CD4-positive, alpha-beta T cell (primary cell): Measurements from ENCODE around the gene COP1. TPM values are rescaled to one million over a fixed set of nuclear protein-coding genes. Genes with fewer than 3 reads are reported as not detected.

Source experiments
- ATAC-seq: fragments of 200-7000 bp; cut with Tn5 transposase; one replicate; pipeline ENCODE4 v1.10.0; 2022; ENCODE audit warnings: mild to moderate bottlenecking; ENCODE audit not compliant: poor library complexity
- CTCF ChIA-PET: fragments of 350-600 bp; sonication (Branson Sonifier 250); formaldehyde crosslinking; loops from one replicate; lab custom pipeline; 2021; ENCODE audit warnings: antibody characterized with exemption, inconsistent platforms; lab: Charles Lee
- POLR2A ChIA-PET: fragments of 350-600 bp; sonication (Branson Sonifier 250); formaldehyde crosslinking; loops from one replicate; lab custom pipeline; 2021; ENCODE audit warnings: antibody characterized with exemption, inconsistent platforms; lab: Charles Lee
- DNase-seq, 14 experiments: peaks; one replicate each; pipeline ENCODE4 v3.0.0-alpha.2; 2013 to 2020; ENCODE audit warnings: mixed read lengths in 2 of 14
- H3K27ac ChIP-seq, 2 donors: one replicate each; pipeline versions ENCODE4 v1.5.1 to v1.7.0; 2013; ENCODE audit warnings: low read length in 2 of 2, low read depth in 1 of 2, mild to moderate bottlenecking in 1 of 2
- H3K27me3 ChIP-seq, 2 experiments: 1 replicate in 1 of 2; 2 replicates in 1 of 2; pipeline versions ENCODE4 v1.6.1 to v1.7.0; 2013; ENCODE audit warnings: low read length in 2 of 2, control low read depth in 1 of 2, mild to moderate bottlenecking in 1 of 2, moderate library complexity in 1 of 2; ENCODE audit not compliant: insufficient read depth in 2 of 2, control insufficient read depth in 1 of 2
- H3K36me3 ChIP-seq: one replicate; pipeline ENCODE4 v1.6.1; 2013; ENCODE audit warnings: low read length, control low read depth; ENCODE audit not compliant: insufficient read depth
- H3K4me1 ChIP-seq: one replicate; pipeline ENCODE4 v1.6.1; 2013; ENCODE audit warnings: low read length, control low read depth; ENCODE audit not compliant: insufficient read depth
- H3K4me3 ChIP-seq: one replicate; pipeline ENCODE4 v1.5.1; 2013; ENCODE audit warnings: mild to moderate bottlenecking, low read length, moderate library complexity
- H3K9me3 ChIP-seq, 2 experiments: 1 replicate in 1 of 2; 2 replicates in 1 of 2; pipeline versions ENCODE4 v1.6.1 to v1.7.0; 2013; ENCODE audit warnings: low read length in 2 of 2, mild to moderate bottlenecking in 2 of 2, control low read depth in 1 of 2, moderate library complexity in 1 of 2; ENCODE audit not compliant: control insufficient read depth in 1 of 2, insufficient read depth in 1 of 2
- H3K27ac Mint-ChIP-seq: one replicate; pipeline ENCODE4 v1.8.0; 2020; ENCODE audit warnings: mixed read lengths
- H3K27me3 Mint-ChIP-seq: one replicate; pipeline ENCODE4 v1.8.0; 2021; ENCODE audit warnings: mixed read lengths
- H3K36me3 Mint-ChIP-seq: one replicate; pipeline ENCODE4 v1.8.0; 2021; ENCODE audit warnings: low read depth, mixed read lengths
- H3K4me1 Mint-ChIP-seq: one replicate; pipeline ENCODE4 v1.8.0; 2021; ENCODE audit warnings: low read depth, mixed read lengths
- H3K4me3 Mint-ChIP-seq: one replicate; pipeline ENCODE4 v1.8.0; 2020; ENCODE audit warnings: mild to moderate bottlenecking, mixed read lengths
- H3K9me3 Mint-ChIP-seq: one replicate; pipeline ENCODE4 v1.8.0; 2020; ENCODE audit warnings: mixed read lengths
- CTCF ChIP-seq: fragments of 200-600 bp; IDR thresholded peaks from one replicate; pipeline ENCODE4 v1.8.0; 2022; ENCODE audit warnings: antibody characterized with exemption, mild to moderate bottlenecking
- intact Hi-C, 2 experiments: fragments of 100-400 bp; cut with DNase I in 1 of 2; cut with micrococcal nuclease in 1 of 2; formaldehyde crosslinking; loops; one replicate each; pipeline versions ENCODE4 v1.15.1 to v1.9.0; 2023 to 2025; cut with DNase I, micrococcal nuclease
- total RNA-seq, 174 experiments: library from RNA in 2 of 174; stranded (reverse) in 2 of 174; gene quantifications; one replicate each; pipeline ENCODE4 v1.2.3 and lab custom pipeline; 2021 to 2026

COP1 gene
- total RNA-seq, 2 experiments from 2014 or later, result 38.6 to 42.2 TPM

- Histone ChIP-seq H3K36me3 (peaks cover 15% of the 10 kb centered on the region), H3K27me3 (no peaks in the 10 kb centered on the region), H3K27ac (no peak overlapping the region), H3K9me3 (no peaks in the 10 kb centered on the region), H3K4me1 (no peaks in the 10 kb centered on the region), H3K4me3 (no peak overlapping the region)
- H3K27me3 Mint-ChIP-seq, result no peaks in the 10 kb centered on the region
- H3K36me3 Mint-ChIP-seq, result peaks cover 29% of the 10 kb centered on the region
- TF ChIP-seq CTCF, result no peak
- CTCF ChIA-PET, result no interaction called here
- no peaks in the 10 kb centered on the region for H3K4me1 Mint-ChIP-seq
- intact Hi-C loops, result no loop called here
- DNase-seq (no peak), ATAC-seq (no peak)
- no peak overlapping the region for H3K4me3 Mint-ChIP-seq
- H3K9me3 Mint-ChIP-seq, result no peaks in the 10 kb centered on the region
- no peak overlapping the region for H3K27ac Mint-ChIP-seq
- POLR2A ChIA-PET, result no interaction called here
These were observed 160.2 kb downstream of the COP1 start for GRCh38 chr1:176046926-176047325.

- no peak for TF ChIP-seq CTCF
- no peaks in the 10 kb centered on the region for H3K9me3 ChIP-seq
- no peak overlapping the region for H3K27ac ChIP-seq
- DNase-seq, result no peak
- Mint-ChIP-seq H3K27ac (no peak overlapping the region), H3K9me3 (no peaks in the 10 kb centered on the region), H3K27me3 (no peaks in the 10 kb centered on the region), H3K4me1 (peaks cover 7% of the 10 kb centered on the region), H3K36me3 (peaks cover 59% of the 10 kb centered on the region), H3K4me3 (no peak overlapping the region)
- H3K27me3 ChIP-seq, result no peaks in the 10 kb centered on the region
- no peaks in the 10 kb centered on the region for H3K4me1 ChIP-seq
- CTCF ChIA-PET, result no interaction called here
- H3K36me3 ChIP-seq, result peaks cover 28% of the 10 kb centered on the region
- POLR2A ChIA-PET, result no interaction called here
- no peak overlapping the region for H3K4me3 ChIP-seq
- intact Hi-C loops, result no loop called here
- ATAC-seq, result no peak
These were observed 163.5 kb downstream of the COP1 start for GRCh38 chr1:176043537-176043936.

DNA sequence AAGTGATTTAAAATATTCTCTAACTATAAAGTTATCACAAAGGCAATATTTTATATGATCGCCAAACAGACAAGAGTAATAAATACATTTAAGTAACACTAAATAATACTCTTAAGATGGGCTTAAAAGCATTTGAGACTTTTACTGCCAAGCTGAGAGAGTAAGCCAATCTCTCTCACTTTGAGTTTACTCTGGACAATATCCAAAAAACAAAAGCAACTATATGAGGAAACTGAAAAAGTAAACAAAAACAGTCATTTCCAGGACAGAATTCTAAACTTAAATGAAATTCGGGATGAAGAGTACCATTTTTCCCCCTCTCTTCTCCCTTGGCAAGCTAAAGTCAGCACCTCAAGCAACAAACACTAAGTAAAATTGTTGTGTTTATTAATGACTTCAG is 173.2 kb downstream of the COP1 start:
- Mint-ChIP-seq H3K4me3 (no peak overlapping the region), H3K9me3 (no peaks in the 10 kb centered on the region), H3K27me3 (no peaks in the 10 kb centered on the region), H3K27ac (no peak overlapping the region), H3K4me1 (peaks cover 12% of the 10 kb centered on the region), H3K36me3 (peaks cover 86% of the 10 kb centered on the region)
- ATAC-seq (no peak), DNase-seq (no peak)
- no peaks in the 10 kb centered on the region for H3K4me1 ChIP-seq
- H3K27me3 ChIP-seq, result no peaks in the 10 kb centered on the region
- H3K36me3 ChIP-seq, result peaks cover 23% of the 10 kb centered on the region
- TF ChIP-seq CTCF, result no peak
- H3K9me3 ChIP-seq, result no peaks in the 10 kb centered on the region
- CTCF ChIA-PET, result no interaction called here
- POLR2A ChIA-PET, result no interaction called here
- no peak overlapping the region for H3K4me3 ChIP-seq
- intact Hi-C loops, result no loop called here
- no peak overlapping the region for H3K27ac ChIP-seq
